ENCODE results near the gene SYCE1.

The SYCE1 gene

DNA sequence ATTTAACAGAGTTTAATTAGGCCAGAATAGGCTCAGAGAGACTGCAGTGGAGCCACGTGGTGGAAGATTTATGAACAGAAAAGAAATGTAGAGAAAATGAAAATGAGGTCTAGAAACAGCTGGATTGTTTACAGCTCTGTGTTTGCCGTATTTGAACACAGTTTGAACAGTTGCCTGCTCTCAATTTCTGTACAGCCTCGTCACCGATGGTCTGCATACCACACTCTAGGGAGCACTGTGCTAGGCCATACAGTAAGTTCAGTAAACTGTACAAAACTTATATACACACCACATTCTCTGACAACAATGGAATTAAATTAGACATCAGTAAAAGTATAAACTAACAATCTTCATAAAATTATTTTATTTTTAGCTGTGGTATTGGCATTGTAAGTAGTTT lies 49.3 kb downstream of the SYCE1 start:
- H3K9ac ChIP-seq (ENCODE audit: low read length), result no peak overlapping the region
- no peak overlapping the region for H2BK15ac ChIP-seq (ENCODE audit: low read depth, poor library complexity, severe bottlenecking)
- no peak overlapping the region for H3K14ac ChIP-seq (ENCODE audit: low read length in 2 of 2)
- H2AFZ ChIP-seq (ENCODE audit: low read depth, low read length), result no peak overlapping the region
- WGBS, result 35% methylated on average over 4 of the region's 4 CpGs
- no peak for DNase-seq
- no peak overlapping the region for H3K4me3 ChIP-seq (ENCODE audit: insufficient read depth in 1 of 2, low read depth in 1 of 2, low read length in 2 of 2)
- H3K27ac ChIP-seq (ENCODE audit: low read length, poor library complexity, severe bottlenecking), result no peak overlapping the region
- H2BK12ac ChIP-seq (ENCODE audit: low read length in 2 of 2), result no peak overlapping the region
- H3K79me1 ChIP-seq (replicated peaks; ENCODE audit: low read length, poor library complexity, severe bottlenecking), result no peaks in the 10 kb centered on the region
- no peak overlapping the region for H4K8ac ChIP-seq (ENCODE audit: low read length)
- H2BK5ac ChIP-seq (ENCODE audit: low read depth, low read length, poor library complexity, severe bottlenecking), result no peak overlapping the region
- H3K9me3 ChIP-seq (ENCODE audit: control insufficient read depth, low read length), result no peaks in the 10 kb centered on the region
- H3K4ac ChIP-seq (ENCODE audit: low read depth in 1 of 2, low read length in 2 of 2), result no peak overlapping the region
- H3K23ac ChIP-seq (ENCODE audit: low read length in 2 of 2), result no peak overlapping the region
- no peak overlapping the region for H2AK5ac ChIP-seq (ENCODE audit: low read length, severe bottlenecking)
- no peak overlapping the region for H4K91ac ChIP-seq (ENCODE audit: low read length)
- H3K36me3 ChIP-seq (ENCODE audit: control insufficient read depth in 1 of 2, insufficient read depth in 2 of 2, low read depth in 1 of 2, low read length in 2 of 2), result no peaks in the 10 kb centered on the region
- H3K18ac ChIP-seq (ENCODE audit: low read depth in 1 of 2, low read length in 2 of 2), result no peak overlapping the region
- no peaks in the 10 kb centered on the region for H3K27me3 ChIP-seq (ENCODE audit: control insufficient read depth in 1 of 2, insufficient read depth in 1 of 2, low read length in 2 of 2)
- no peak overlapping the region for H3K4me2 ChIP-seq (ENCODE audit: low read length, poor library complexity, severe bottlenecking)
- no peaks in the 10 kb centered on the region for H3K4me1 ChIP-seq (ENCODE audit: control insufficient read depth, insufficient read depth, low read depth, low read length)
- no peak overlapping the region for H2BK120ac ChIP-seq (ENCODE audit: low read depth, low read length)

DNA sequence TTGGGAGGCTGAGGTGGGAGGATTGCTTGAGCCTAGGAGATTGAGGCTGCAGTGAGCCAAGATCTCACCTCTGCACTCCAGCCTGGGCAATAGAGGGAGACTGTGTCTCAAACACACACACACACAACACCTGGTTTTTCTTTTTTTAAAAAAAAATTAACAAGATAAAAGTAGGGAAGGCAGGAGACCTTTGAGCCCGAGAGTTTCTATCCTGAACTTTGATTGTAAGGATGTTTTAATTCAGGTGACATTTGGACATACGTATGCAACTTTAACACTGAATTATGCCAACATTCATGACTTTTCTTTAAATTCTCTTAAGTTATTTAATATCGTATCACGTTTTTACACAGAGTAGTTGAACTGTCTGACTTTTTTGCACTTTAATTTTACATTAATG lies 49.9 kb downstream of the SYCE1 start:
- WGBS, result no CpG with 5 or more reads among the region's 4 CpGs
- H4K8ac ChIP-seq (ENCODE audit: low read length), result no peak overlapping the region
- H3K4me1 ChIP-seq (ENCODE audit: control insufficient read depth, insufficient read depth, low read depth, low read length), result no peaks in the 10 kb centered on the region

DNA sequence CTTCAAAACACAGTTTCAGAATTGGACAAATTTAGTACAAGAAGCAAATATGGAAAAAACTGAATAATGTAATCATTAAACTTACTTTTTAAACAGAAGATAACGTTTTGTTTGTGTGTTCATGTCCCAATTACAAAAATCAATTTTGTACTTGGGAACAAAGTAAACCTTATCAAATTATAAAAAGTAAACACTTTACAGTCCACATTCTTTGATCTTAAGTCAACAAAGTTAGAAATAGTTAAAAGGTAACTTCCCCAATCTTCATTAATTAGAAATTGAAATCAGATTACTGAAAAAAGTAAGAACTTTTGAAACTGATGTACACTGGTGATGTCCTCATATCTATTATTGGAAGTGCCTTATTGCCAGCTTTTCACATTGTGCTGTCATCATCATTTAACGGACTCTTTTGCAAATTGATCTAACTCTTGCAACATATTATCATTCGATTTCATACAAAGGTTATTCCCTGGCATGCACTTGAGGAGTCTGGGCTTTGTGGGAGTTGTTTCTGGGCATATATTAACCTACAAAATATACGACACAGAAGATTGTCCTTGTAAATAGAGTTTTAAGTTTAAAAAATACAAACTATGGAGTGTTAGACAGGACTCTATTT lies 53.4 kb downstream of the SYCE1 start:
- Histone ChIP-seq H3K23ac (ENCODE audit: low read length in 2 of 2) (no peak overlapping the region), H3K4me2 (ENCODE audit: low read length, poor library complexity, severe bottlenecking) (no peak overlapping the region), H2BK5ac (ENCODE audit: low read depth, low read length, poor library complexity, severe bottlenecking) (no peak overlapping the region), H2AFZ (ENCODE audit: low read depth, low read length) (no peak overlapping the region), H2BK12ac (ENCODE audit: low read length in 2 of 2) (no peak overlapping the region), H3K36me3 (ENCODE audit: control insufficient read depth in 1 of 2, insufficient read depth in 2 of 2, low read depth in 1 of 2, low read length in 2 of 2) (no peaks in the 10 kb centered on the region), H2AK5ac (ENCODE audit: low read length, severe bottlenecking) (no peak overlapping the region), H3K9me3 (ENCODE audit: control insufficient read depth, low read length) (peaks cover 7% of the 10 kb centered on the region), H2BK15ac (ENCODE audit: low read depth, poor library complexity, severe bottlenecking) (no peak overlapping the region), H3K27me3 (ENCODE audit: control insufficient read depth in 1 of 2, insufficient read depth in 1 of 2, low read length in 2 of 2) (no peaks in the 10 kb centered on the region), H3K4me3 (ENCODE audit: insufficient read depth in 1 of 2, low read depth in 1 of 2, low read length in 2 of 2) (no peak overlapping the region), H3K27ac (ENCODE audit: low read length, poor library complexity, severe bottlenecking) (no peak overlapping the region), H3K14ac (ENCODE audit: low read length in 2 of 2) (no peak overlapping the region), H3K79me1 (replicated peaks; ENCODE audit: low read length, poor library complexity, severe bottlenecking) (no peaks in the 10 kb centered on the region), H2BK120ac (ENCODE audit: low read depth, low read length) (no peak overlapping the region), H4K8ac (ENCODE audit: low read length) (no peak overlapping the region), H4K91ac (ENCODE audit: low read length) (no peak overlapping the region), H3K18ac (ENCODE audit: low read depth in 1 of 2, low read length in 2 of 2) (no peak overlapping the region), H3K9ac (ENCODE audit: low read length) (no peak overlapping the region), H3K4ac (ENCODE audit: low read depth in 1 of 2, low read length in 2 of 2) (no peak overlapping the region), H3K4me1 (ENCODE audit: control insufficient read depth, insufficient read depth, low read depth, low read length) (no peaks in the 10 kb centered on the region)
- 73% methylated on average over 1 of the region's 4 CpGs for WGBS
- DNase-seq, result no peak

More for the DNA sequence above, 49.9 kb downstream of the SYCE1 start:
- no peak overlapping the region for H3K23ac ChIP-seq (ENCODE audit: low read length in 2 of 2)
- no peak overlapping the region for H3K9ac ChIP-seq (ENCODE audit: low read length)
- H2BK120ac ChIP-seq (ENCODE audit: low read depth, low read length), result no peak overlapping the region
- H3K27me3 ChIP-seq (ENCODE audit: control insufficient read depth in 1 of 2, insufficient read depth in 1 of 2, low read length in 2 of 2), result no peaks in the 10 kb centered on the region
- H3K14ac ChIP-seq (ENCODE audit: low read length in 2 of 2), result no peak overlapping the region
- no peak for DNase-seq
- H3K4ac ChIP-seq (ENCODE audit: low read depth in 1 of 2, low read length in 2 of 2), result no peak overlapping the region
- no peak overlapping the region for H4K91ac ChIP-seq (ENCODE audit: low read length)
- no peaks in the 10 kb centered on the region for H3K79me1 ChIP-seq (replicated peaks; ENCODE audit: low read length, poor library complexity, severe bottlenecking)
- no peak overlapping the region for H2BK12ac ChIP-seq (ENCODE audit: low read length in 2 of 2)
- H2AFZ ChIP-seq (ENCODE audit: low read depth, low read length), result no peak overlapping the region
- no peaks in the 10 kb centered on the region for H3K36me3 ChIP-seq (ENCODE audit: control insufficient read depth in 1 of 2, insufficient read depth in 2 of 2, low read depth in 1 of 2, low read length in 2 of 2)
- no peak overlapping the region for H2BK15ac ChIP-seq (ENCODE audit: low read depth, poor library complexity, severe bottlenecking)
- no peak overlapping the region for H3K27ac ChIP-seq (ENCODE audit: low read length, poor library complexity, severe bottlenecking)
- no peak overlapping the region for H3K4me2 ChIP-seq (ENCODE audit: low read length, poor library complexity, severe bottlenecking)
- H3K4me3 ChIP-seq (ENCODE audit: insufficient read depth in 1 of 2, low read depth in 1 of 2, low read length in 2 of 2), result no peak overlapping the region
- no peak overlapping the region for H2BK5ac ChIP-seq (ENCODE audit: low read depth, low read length, poor library complexity, severe bottlenecking)
- H2AK5ac ChIP-seq (ENCODE audit: low read length, severe bottlenecking), result no peak overlapping the region
- H3K9me3 ChIP-seq (ENCODE audit: control insufficient read depth, low read length), result no peaks in the 10 kb centered on the region
- H3K18ac ChIP-seq (ENCODE audit: low read depth in 1 of 2, low read length in 2 of 2), result no peak overlapping the region

DNA sequence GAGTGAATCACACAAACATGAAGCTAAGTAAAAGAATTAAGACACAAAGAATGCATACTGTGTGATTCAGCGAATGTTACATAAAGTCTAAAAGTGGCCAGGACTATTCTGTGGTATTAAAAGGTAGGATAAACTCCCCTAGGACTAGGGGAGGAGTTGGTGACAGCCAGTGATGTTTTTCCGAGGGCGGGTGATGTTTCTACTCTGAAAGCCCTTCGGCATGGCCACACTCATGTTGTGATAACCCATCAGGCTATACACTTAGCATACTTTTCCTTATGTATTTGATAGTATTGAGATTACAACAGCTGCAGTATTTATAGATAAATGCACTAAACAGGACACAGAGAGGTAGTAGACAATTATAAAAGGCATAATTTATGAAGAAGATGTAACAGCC lies 54.0 kb downstream of the SYCE1 start:
- no peaks in the 10 kb centered on the region for H3K27me3 ChIP-seq (ENCODE audit: control insufficient read depth in 1 of 2, insufficient read depth in 1 of 2, low read length in 2 of 2)
- H3K4ac ChIP-seq (ENCODE audit: low read depth in 1 of 2, low read length in 2 of 2), result no peak overlapping the region
- H3K36me3 ChIP-seq (ENCODE audit: control insufficient read depth in 1 of 2, insufficient read depth in 2 of 2, low read depth in 1 of 2, low read length in 2 of 2), result no peaks in the 10 kb centered on the region
- no peak for DNase-seq
- H3K18ac ChIP-seq (ENCODE audit: low read depth in 1 of 2, low read length in 2 of 2), result no peak overlapping the region
- H3K4me1 ChIP-seq (ENCODE audit: control insufficient read depth, insufficient read depth, low read depth, low read length), result no peaks in the 10 kb centered on the region
- H2BK5ac ChIP-seq (ENCODE audit: low read depth, low read length, poor library complexity, severe bottlenecking), result no peak overlapping the region
- peaks cover 7% of the 10 kb centered on the region for H3K9me3 ChIP-seq (ENCODE audit: control insufficient read depth, low read length)
- H3K4me3 ChIP-seq (ENCODE audit: insufficient read depth in 1 of 2, low read depth in 1 of 2, low read length in 2 of 2), result no peak overlapping the region
- H3K4me2 ChIP-seq (ENCODE audit: low read length, poor library complexity, severe bottlenecking), result no peak overlapping the region
- H4K91ac ChIP-seq (ENCODE audit: low read length), result no peak overlapping the region
- no peak overlapping the region for H3K23ac ChIP-seq (ENCODE audit: low read length in 2 of 2)
- H2BK15ac ChIP-seq (ENCODE audit: low read depth, poor library complexity, severe bottlenecking), result no peak overlapping the region
- H4K8ac ChIP-seq (ENCODE audit: low read length), result no peak overlapping the region
- H2AK5ac ChIP-seq (ENCODE audit: low read length, severe bottlenecking), result no peak overlapping the region
- H3K14ac ChIP-seq (ENCODE audit: low read length in 2 of 2), result no peak overlapping the region
- no peak overlapping the region for H2BK12ac ChIP-seq (ENCODE audit: low read length in 2 of 2)
- no peak overlapping the region for H2BK120ac ChIP-seq (ENCODE audit: low read depth, low read length)
- H3K27ac ChIP-seq (ENCODE audit: low read length, poor library complexity, severe bottlenecking), result no peak overlapping the region
- WGBS, result 57% methylated on average over 1 of the region's 4 CpGs
- no peaks in the 10 kb centered on the region for H3K79me1 ChIP-seq (replicated peaks; ENCODE audit: low read length, poor library complexity, severe bottlenecking)
- no peak overlapping the region for H3K9ac ChIP-seq (ENCODE audit: low read length)
- H2AFZ ChIP-seq (ENCODE audit: low read depth, low read length), result no peak overlapping the region
